Measurements from ENCODE around the gene ARHGAP26.

The ARHGAP26 gene

GRCh38 chr5:142789206-142789605, 19.0 kb downstream of the ARHGAP26 start:
- no peak for DNase-seq

- DNase-seq, result no peak
Measured at GRCh38 chr5:142792012-142792864, 22.1 kb downstream of the ARHGAP26 start.

- no peak for DNase-seq
Measured at GRCh38 chr5:142792865-142793232, 22.7 kb downstream of the ARHGAP26 start.

GRCh38 chr5:142794537-142794936, 24.4 kb downstream of the ARHGAP26 start:
- DNase-seq, result no peak

GRCh38 chr5:142795251-142795650, 25.1 kb downstream of the ARHGAP26 start:
- DNase-seq, result no peak

- no peak for DNase-seq
Measured at GRCh38 chr5:142796492-142797109, 26.4 kb downstream of the ARHGAP26 start.

- DNase-seq, result no peak
Measured at GRCh38 chr5:142797420-142797819, 27.2 kb downstream of the ARHGAP26 start.

- DNase-seq, result no peak
Measured at GRCh38 chr5:142798099-142798770, 28.1 kb downstream of the ARHGAP26 start.

GRCh38 chr5:142800776-142801494, 30.8 kb downstream of the ARHGAP26 start:
- DNase-seq, result no peak

GRCh38 chr5:142801495-142801871, 31.3 kb downstream of the ARHGAP26 start:
- no peak for DNase-seq

- peak; percentile 67 for DNase-seq
Measured at GRCh38 chr5:142803428-142804125, 33.4 kb downstream of the ARHGAP26 start.

GRCh38 chr5:142805339-142805738, 35.2 kb downstream of the ARHGAP26 start:
- no peak for DNase-seq

GRCh38 chr5:142806841-142807267, 36.7 kb downstream of the ARHGAP26 start:
- no peak for DNase-seq

GRCh38 chr5:142807372-142807911, 37.3 kb downstream of the ARHGAP26 start:
- DNase-seq, result no peak

GRCh38 chr5:142808878-142809598, 38.9 kb downstream of the ARHGAP26 start:
- no peak for DNase-seq

- no peak for DNase-seq
Measured at GRCh38 chr5:142810081-142810480, 39.9 kb downstream of the ARHGAP26 start.

GRCh38 chr5:142810743-142811290, 40.6 kb downstream of the ARHGAP26 start:
- no peak for DNase-seq

- DNase-seq, result no peak
Measured at GRCh38 chr5:142811866-142812557, 41.8 kb downstream of the ARHGAP26 start.

GRCh38 chr5:142813220-142813619, 43.0 kb downstream of the ARHGAP26 start:
- DNase-seq, result no peak

GRCh38 chr5:142814122-142814521, 43.9 kb downstream of the ARHGAP26 start:
- no peak for DNase-seq

GRCh38 chr5:142815469-142815868, 45.3 kb downstream of the ARHGAP26 start:
- DNase-seq, result no peak
